ENCODE results near the gene CPED1.

Gene CPED1

GRCh38 chr7:120960714-120961113 is 27.8 kb upstream of the CPED1 start:
- Histone ChIP-seq H3K4me1 (ENCODE audit: control insufficient read depth, insufficient read depth, low read length) (peaks cover 5% of the 10 kb centered on the region), H3K9me3 (ENCODE audit: control insufficient read depth, insufficient read depth, low read depth, low read length) (no peaks in the 10 kb centered on the region), H3K36me3 (ENCODE audit: control insufficient read depth in 2 of 2, insufficient read depth in 1 of 2, low read length in 2 of 2) (peaks cover 12 to 22% of the 10 kb centered on the region in 2 experiments), H3K4me3 (ENCODE audit: low read depth, low read length) (no peak overlapping the region), H3K27ac (ENCODE audit: extremely low read depth, low read depth, low read length) (no peak overlapping the region)
- CTCF ChIA-PET: no interaction called here
- POLR2A ChIA-PET: interaction anchor here (2.7 kb wide), 1 partner anchor 10 kb away, joined by 11 read pairs; the partner anchor contains the start of gene ING3
- TF ChIP-seq FEZF1 (tag by site-specific recombination; IDR thresholded peaks at IDR 0.05): peak; percentile 25; the same call in 1 of the 2 replicates
- 0 out of 2 replicates have a peak, but pooled peaks have one; percentile 29 for TF ChIP-seq ZNF660 (tag by site-specific recombination; IDR thresholded peaks at IDR 0.05)
- TF ChIP-seq, protein P1, sequence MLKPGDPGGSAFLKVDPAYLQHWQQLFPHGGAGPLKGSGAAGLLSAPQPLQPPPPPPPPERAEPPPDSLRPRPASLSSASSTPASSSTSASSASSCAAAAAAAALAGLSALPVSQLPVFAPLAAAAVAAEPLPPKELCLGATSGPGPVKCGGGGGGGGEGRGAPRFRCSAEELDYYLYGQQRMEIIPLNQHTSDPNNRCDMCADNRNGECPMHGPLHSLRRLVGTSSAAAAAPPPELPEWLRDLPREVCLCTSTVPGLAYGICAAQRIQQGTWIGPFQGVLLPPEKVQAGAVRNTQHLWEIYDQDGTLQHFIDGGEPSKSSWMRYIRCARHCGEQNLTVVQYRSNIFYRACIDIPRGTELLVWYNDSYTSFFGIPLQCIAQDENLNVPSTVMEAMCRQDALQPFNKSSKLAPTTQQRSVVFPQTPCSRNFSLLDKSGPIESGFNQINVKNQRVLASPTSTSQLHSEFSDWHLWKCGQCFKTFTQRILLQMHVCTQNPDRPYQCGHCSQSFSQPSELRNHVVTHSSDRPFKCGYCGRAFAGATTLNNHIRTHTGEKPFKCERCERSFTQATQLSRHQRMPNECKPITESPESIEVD (tag by site-specific recombination; IDR thresholded peaks at IDR 0.05): peak; percentile 90
- TF ChIP-seq YY1 (tag by site-specific recombination; IDR thresholded peaks at IDR 0.05): no peak
- TF ChIP-seq PRDM4 (tag by site-specific recombination; IDR thresholded peaks at IDR 0.05): 0 out of 2 replicates have a peak, but pooled peaks have one; percentile 17
- TF ChIP-seq, protein P2, sequence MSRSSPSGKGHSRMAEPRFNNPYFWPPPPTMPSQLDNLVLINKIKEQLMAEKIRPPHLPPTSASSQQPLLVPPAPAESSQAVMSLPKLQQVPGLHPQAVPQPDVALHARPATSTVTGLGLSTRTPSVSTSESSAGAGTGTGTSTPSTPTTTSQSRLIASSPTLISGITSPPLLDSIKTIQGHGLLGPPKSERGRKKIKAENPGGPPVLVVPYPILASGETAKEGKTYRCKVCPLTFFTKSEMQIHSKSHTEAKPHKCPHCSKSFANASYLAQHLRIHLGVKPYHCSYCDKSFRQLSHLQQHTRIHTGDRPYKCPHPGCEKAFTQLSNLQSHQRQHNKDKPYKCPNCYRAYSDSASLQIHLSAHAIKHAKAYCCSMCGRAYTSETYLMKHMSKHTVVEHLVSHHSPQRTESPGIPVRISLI (tag by site-specific recombination; IDR thresholded peaks at IDR 0.05): no peak

- no peak overlapping the region for H3K27ac ChIP-seq (ENCODE audit: extremely low read depth, low read depth, low read length)
- H3K4me3 ChIP-seq (ENCODE audit: low read depth, low read length): no peak overlapping the region
- no peaks in the 10 kb centered on the region for H3K9me3 ChIP-seq (ENCODE audit: control insufficient read depth, insufficient read depth, low read depth, low read length)
- peak; percentile 61 for TF ChIP-seq SCRT2 (tag by site-specific recombination; IDR thresholded peaks at IDR 0.05)
- TF ChIP-seq ZNF366 (tag by site-specific recombination; conservative IDR thresholded peaks at IDR 0.05): no peak
- TF ChIP-seq, protein P1 (tag by site-specific recombination; IDR thresholded peaks at IDR 0.05): peak; percentile 61
- peaks cover 5% of the 10 kb centered on the region for H3K4me1 ChIP-seq (ENCODE audit: control insufficient read depth, insufficient read depth, low read length)
- peaks cover 7 to 22% of the 10 kb centered on the region in 2 experiments for H3K36me3 ChIP-seq (ENCODE audit: control insufficient read depth in 2 of 2, insufficient read depth in 1 of 2, low read length in 2 of 2)
- CTCF ChIA-PET: interaction anchor here (0.6 to 0.9 kb wide), 3 partner anchors 26 to 170 kb away, joined by 3 to 4 read pairs (median 3); partner anchors contain the start of gene CPED1
- POLR2A ChIA-PET: interaction anchor here (2.7 kb wide), 1 partner anchor 11 kb away, joined by 11 read pairs; the partner anchor contains the start of gene ING3
These were observed 26.8 kb upstream of the CPED1 start for GRCh38 chr7:120961638-120962173.

DNA sequence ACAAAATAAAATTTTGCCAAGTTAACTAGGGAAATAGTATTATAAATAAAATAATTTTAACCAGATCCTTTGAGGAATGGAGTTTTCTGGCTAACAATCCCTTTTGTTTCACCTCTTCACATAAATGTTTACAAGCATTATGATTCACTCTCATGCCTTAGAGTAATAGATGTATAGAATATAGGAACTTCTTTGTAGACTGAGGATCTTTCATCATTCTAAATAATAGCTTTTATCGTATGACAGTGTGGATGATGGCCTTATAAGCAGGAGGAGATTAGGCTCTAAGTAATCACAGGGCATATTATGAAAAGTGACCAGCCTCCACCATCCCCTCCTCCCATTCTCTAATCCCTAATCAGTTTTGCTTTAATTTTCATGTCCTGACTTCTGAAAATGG is 24.4 kb upstream of the CPED1 start:
- ChIA-PET CTCF (interaction anchor here (1.6 kb wide), 1 partner anchor 23 kb away, joined by 4 read pairs; no protein-coding TSS in a partner anchor), POLR2A (no interaction called here)
- H3K9me3 ChIP-seq (ENCODE audit: control insufficient read depth, insufficient read depth, low read depth, low read length): no peaks in the 10 kb centered on the region
- no peak overlapping the region for H3K27ac ChIP-seq (ENCODE audit: extremely low read depth, low read depth, low read length)
- H3K4me1 ChIP-seq (ENCODE audit: control insufficient read depth, insufficient read depth, low read length): peaks cover 5% of the 10 kb centered on the region
- H3K4me3 ChIP-seq (ENCODE audit: low read depth, low read length): no peak overlapping the region
- peaks cover 7 to 36% of the 10 kb centered on the region in 2 experiments for H3K36me3 ChIP-seq (ENCODE audit: control insufficient read depth in 2 of 2, insufficient read depth in 1 of 2, low read length in 2 of 2)
- no peak for TF ChIP-seq ZNF239 (tag by site-specific recombination; IDR thresholded peaks at IDR 0.05)
- no peak for TF ChIP-seq PRDM2 (tag by site-specific recombination; IDR thresholded peaks at IDR 0.05; ENCODE audit: borderline replicate concordance)
- TF ChIP-seq ZNF530 (tag by site-specific recombination; IDR thresholded peaks at IDR 0.05; ENCODE audit: low read depth): no peak
- TF ChIP-seq ZNF426 (tag by site-specific recombination; IDR thresholded peaks at IDR 0.05): no peak
- no peak for TF ChIP-seq ZNF184 (tag by site-specific recombination; IDR thresholded peaks at IDR 0.05)
- no peak for TF ChIP-seq ZNF311 (tag by site-specific recombination; IDR thresholded peaks at IDR 0.05; ENCODE audit: borderline replicate concordance)
- TF ChIP-seq ZNF548 (tag by site-specific recombination; IDR thresholded peaks at IDR 0.05): no peak
- no peak for TF ChIP-seq SP7 (tag by site-specific recombination; IDR thresholded peaks at IDR 0.05)
- TF ChIP-seq ZNF544 (tag by site-specific recombination; IDR thresholded peaks at IDR 0.05): no peak
